Measurements from ENCODE around the gene CIB4.

CIB4 gene

GRCh38 chr2:26540306-26540705 lies 100.9 kb downstream of the CIB4 start:
- no peak overlapping the region for H3K4me3 ChIP-seq (ENCODE audit: low read depth, low read length)
- TF ChIP-seq CTCF (IDR thresholded peaks at IDR 0.05; ENCODE audit: control insufficient read depth, extremely low read depth, insufficient read depth), result no peak
- no peak for DNase-seq (ENCODE audit: low read depth)

GRCh38 chr2:26537826-26538475 lies 103.2 kb downstream of the CIB4 start:
- no peak for TF ChIP-seq CTCF (IDR thresholded peaks at IDR 0.05; ENCODE audit: control insufficient read depth, extremely low read depth, insufficient read depth)
- H3K4me3 ChIP-seq (ENCODE audit: low read depth, low read length), result no peak overlapping the region
- no peak for DNase-seq (ENCODE audit: low read depth)

- H3K4me3 ChIP-seq (ENCODE audit: low read depth, low read length), result no peak overlapping the region
- DNase-seq (ENCODE audit: low read depth), result no peak
- TF ChIP-seq CTCF (IDR thresholded peaks at IDR 0.05; ENCODE audit: control insufficient read depth, extremely low read depth, insufficient read depth), result no peak
Observed at GRCh38 chr2:26537069-26537825, 103.9 kb downstream of the CIB4 start.

GRCh38 chr2:26536371-26537068 lies 104.6 kb downstream of the CIB4 start:
- H3K4me3 ChIP-seq (ENCODE audit: low read depth, low read length), result no peak overlapping the region
- DNase-seq (ENCODE audit: low read depth), result no peak
- no peak for TF ChIP-seq CTCF (IDR thresholded peaks at IDR 0.05; ENCODE audit: control insufficient read depth, extremely low read depth, insufficient read depth)

- no peak for DNase-seq (ENCODE audit: low read depth)
- no peak overlapping the region for H3K4me3 ChIP-seq (ENCODE audit: low read depth, low read length)
- no peak for TF ChIP-seq CTCF (IDR thresholded peaks at IDR 0.05; ENCODE audit: control insufficient read depth, extremely low read depth, insufficient read depth)
Observed at GRCh38 chr2:26535663-26536275, 105.4 kb downstream of the CIB4 start.

- DNase-seq (ENCODE audit: low read depth), result no peak
Observed at GRCh38 chr2:26534865-26535662, 106.1 kb downstream of the CIB4 start.

More at GRCh38 chr2:26534865-26535662, 106.1 kb downstream of the CIB4 start:
- TF ChIP-seq CTCF (IDR thresholded peaks at IDR 0.05; ENCODE audit: control insufficient read depth, extremely low read depth, insufficient read depth), result no peak
- no peak overlapping the region for H3K4me3 ChIP-seq (ENCODE audit: low read depth, low read length)

Data from LNCaP clone FGC (cell line).